Hematopoietic multipotent progenitor cell treated with erythropoietin and hydrocortisone succinate and interleukin-3 and kit ligand, for 4 days (in vitro differentiated cells): ENCODE measurements around the gene KANSL1.
"Not testable (repeated sequence)": the region's sequence is repeated elsewhere in the genome, so short reads cannot be mapped to it uniquely, and the experiment has no call there.

ENCODE experiments used
- DNase-seq: peaks from one replicate; pipeline ENCODE4 v3.0.0-alpha.2; 2015

The KANSL1 gene

GRCh38 chr17:46011711-46012505 lies 181.3 kb downstream of the KANSL1 start:
- DNase-seq, result no peak

GRCh38 chr17:46010597-46011186 lies 182.5 kb downstream of the KANSL1 start:
- no peak for DNase-seq

DNA sequence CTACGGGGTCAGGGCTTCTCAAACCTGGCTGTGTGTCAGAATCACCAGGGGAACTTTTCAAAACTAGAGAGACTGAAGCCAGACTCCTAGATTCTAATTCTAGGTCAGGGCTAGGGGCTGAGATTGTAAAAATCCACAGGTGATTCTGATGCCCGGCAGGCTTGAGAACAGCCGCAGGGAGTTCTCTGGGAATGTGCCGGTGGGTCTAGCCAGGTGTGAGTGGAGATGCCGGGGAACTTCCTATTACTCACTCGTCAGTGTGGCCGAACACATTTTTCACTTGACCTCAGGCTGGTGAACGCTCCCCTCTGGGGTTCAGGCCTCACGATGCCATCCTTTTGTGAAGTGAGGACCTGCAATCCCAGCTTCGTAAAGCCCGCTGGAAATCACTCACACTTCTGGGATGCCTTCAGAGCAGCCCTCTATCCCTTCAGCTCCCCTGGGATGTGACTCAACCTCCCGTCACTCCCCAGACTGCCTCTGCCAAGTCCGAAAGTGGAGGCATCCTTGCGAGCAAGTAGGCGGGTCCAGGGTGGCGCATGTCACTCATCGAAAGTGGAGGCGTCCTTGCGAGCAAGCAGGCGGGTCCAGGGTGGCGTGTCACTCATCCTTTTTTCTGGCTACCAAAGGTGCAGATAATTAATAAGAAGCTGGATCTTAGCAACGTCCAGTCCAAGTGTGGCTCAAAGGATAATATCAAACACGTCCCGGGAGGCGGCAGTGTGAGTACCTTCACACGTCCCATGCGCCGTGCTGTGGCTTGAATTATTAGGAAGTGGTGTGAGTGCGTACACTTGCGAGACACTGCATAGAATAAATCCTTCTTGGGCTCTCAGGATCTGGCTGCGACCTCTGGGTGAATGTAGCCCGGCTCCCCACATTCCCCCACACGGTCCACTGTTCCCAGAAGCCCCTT lies 183.3 kb downstream of the KANSL1 start:
- DNase-seq, result no peak

- no peak for DNase-seq
These were observed 184.6 kb downstream of the KANSL1 start for GRCh38 chr17:46008591-46008990.

- no peak for DNase-seq
These were observed 185.7 kb downstream of the KANSL1 start for GRCh38 chr17:46007461-46007965.

DNA sequence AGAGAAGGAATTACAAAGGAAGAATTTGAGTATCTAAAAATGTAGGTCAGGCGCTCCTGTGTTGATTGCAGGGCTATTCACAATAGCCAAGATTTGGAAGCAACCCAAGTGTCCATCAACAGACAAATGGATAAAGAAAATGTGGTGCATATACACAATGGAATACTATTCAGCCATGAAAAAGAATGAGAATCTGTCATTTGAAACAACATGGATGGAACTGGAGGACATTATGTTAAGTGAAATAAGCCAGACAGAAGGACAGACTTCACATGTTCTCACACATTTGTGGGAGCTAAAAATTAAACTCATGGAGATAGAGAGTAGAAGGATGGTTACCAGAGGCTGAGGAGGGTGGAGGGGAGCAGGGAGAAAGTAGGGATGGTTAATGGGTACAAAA lies 187.1 kb downstream of the KANSL1 start:
- not testable (repeated sequence) for DNase-seq

- no peak for DNase-seq
These were observed 189.1 kb downstream of the KANSL1 start for GRCh38 chr17:46003907-46004748.

DNA sequence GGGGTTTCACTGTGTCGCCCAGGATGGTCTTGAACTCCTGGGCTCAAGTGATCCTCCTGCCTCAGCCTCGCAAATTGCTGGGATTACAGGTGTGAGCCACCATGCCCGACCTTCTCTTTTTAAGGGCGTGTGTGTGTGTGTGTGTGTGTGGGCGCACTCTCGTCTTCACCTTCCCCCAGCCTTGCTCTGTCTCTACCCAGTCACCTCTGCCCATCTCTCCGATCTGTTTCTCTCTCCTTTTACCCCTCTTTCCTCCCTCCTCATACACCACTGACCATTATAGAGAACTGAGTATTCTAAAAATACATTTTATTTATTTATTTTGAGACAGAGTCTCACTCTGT lies 190.3 kb downstream of the KANSL1 start:
- no peak for DNase-seq

DNA sequence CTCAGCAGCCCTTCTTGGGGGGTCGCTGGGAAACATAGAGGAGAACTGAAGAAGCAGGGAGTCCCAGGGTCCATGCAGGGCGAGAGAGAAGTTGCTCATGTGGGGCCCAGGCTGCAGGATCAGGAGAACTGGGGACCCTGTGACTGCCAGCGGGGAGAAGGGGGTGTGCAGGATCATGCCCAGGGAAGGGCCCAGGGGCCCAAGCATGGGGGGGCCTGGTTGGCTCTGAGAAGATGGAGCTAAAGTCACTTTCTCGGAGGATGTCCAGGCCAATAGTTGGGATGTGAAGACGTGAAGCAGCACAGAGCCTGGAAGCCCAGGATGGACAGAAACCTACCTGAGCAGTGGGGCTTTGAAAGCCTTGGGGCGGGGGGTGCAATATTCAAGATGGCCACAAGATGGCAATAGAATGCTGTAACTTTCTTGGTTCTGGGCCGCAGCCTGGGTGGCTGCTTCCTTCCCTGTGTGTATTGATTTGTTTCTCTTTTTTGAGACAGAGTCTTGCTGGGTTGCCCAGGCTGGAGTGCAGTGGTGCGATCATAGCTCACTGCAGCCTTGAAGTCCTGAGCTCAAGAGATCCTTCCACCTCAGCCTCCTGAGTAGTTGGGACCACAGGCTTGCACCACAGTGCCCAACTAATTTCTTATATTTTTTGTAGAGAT lies 190.8 kb downstream of the KANSL1 start:
- DNase-seq, result peak; percentile 80

GRCh38 chr17:46001390-46002310 lies 191.6 kb downstream of the KANSL1 start:
- DNase-seq, result no peak

- no peak for DNase-seq
These were observed 192.5 kb downstream of the KANSL1 start for GRCh38 chr17:46000757-46001156.

DNA sequence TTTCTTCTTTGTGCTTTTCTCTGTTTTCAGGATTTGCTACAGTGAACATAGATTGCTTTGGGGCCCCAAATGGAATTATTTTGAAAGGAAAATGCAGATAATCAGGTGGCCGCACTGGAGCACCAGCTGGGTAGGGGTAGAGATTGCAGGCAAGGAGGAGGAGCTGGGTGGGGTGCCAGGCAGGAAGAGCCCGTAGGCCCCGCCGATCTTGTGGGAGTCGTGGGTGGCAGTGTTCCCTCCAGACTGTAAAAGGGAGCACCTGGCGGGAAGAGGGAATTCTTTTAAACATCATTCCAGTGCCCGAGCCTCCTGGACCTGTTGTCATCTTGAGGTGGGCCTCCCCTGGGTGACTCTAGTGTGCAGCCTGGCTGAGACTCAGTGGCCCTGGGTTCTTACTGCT lies 192.9 kb downstream of the KANSL1 start:
- no peak for DNase-seq

DNA sequence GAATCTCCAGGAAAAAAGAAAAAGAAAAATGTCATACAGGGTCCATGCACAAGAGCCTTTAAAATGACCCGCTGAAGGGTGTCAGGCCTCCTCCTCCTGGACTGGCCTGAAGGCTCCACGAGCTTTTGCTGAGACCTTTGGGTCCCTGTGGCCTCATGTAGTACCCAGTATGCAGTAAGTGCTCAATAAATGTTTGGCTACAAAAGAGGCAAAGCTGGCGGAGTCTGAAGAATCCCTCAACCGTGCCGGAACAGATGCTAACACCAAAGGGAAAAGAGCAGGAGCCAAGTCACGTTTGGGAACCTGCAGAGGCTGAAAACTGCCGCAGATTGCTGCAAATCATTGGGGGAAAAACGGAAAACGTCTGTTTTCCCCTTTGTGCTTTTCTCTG lies 193.3 kb downstream of the KANSL1 start:
- no peak for DNase-seq

DNA sequence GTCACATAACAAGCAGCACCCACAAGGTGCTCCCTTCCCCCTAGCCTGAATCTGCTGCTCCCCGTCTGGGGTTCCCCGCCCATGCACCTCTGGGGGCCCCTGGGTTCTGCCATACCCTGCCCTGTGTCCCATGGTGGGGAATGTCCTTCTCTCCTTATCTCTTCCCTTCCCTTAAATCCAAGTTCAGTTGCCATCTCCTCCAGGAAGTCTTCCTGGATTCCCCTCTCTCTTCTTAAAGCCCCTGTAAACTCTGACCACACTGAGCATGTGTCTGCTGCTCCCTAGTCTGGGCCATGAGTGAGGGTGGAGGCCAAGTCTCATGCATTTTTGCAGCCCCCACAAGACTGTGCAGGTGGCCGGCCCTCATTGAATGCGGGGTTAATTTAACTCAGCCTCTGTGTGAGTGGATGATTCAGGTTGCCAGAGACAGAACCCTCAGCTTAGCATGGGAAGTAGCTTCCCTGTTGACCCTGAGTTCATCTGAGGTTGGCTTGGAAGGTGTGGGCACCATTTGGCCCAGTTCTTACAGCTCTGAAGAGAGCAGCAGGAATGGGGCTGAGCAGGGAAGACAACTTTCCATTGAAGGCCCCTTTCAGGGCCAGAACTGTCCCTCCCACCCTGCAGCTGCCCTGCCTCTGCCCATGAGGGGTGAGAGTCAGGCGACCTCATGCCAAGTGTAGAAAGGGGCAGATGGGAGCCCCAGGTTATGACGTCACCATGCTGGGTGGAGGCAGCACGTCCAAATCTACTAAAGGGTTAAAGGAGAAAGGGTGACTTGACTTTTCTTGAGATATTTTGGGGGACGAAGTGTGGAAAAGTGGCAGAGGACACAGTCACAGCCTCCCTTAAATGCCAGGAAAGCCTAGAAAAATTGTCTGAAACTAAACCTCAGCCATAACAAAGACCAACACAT lies 194.0 kb downstream of the KANSL1 start, which contains the start of gene STH:
Gene STH (plus strand): TSS at position 264 of the 913 bp plus-strand sequence. CDS start 30 bp downstream, at position 294.
- DNase-seq, result no peak

DNA sequence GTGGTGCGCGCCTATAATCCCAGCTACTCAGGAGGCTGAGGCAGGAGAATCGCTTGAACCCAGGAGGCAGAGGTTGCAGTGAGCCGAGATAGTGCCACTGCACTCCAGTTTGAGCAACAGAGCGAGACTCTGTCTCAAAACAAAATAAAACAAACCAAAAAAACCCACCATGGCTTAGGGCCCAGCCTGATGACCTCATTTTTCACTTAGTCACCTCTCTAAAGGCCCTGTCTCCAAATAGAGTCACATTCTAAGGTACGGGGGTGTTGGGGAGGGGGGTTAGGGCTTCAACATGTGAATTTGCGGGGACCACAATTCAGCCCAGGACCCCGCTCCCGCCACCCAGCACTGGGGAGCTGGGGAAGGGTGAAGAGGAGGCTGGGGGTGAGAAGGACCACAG lies 195.6 kb downstream of the KANSL1 start:
- DNase-seq, result no peak

DNA sequence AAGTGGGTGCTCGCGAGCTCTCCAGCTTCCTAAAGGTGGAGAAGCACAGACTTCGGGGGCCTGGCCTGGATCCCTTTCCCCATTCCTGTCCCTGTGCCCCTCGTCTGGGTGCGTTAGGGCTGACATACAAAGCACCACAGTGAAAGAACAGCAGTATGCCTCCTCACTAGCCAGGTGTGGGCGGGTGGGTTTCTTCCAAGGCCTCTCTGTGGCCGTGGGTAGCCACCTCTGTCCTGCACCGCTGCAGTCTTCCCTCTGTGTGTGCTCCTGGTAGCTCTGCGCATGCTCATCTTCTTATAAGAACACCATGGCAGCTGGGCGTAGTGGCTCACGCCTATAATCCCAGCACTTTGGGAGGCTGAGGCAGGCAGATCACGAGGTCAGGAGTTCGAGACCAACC lies 196.1 kb downstream of the KANSL1 start:
- no peak for DNase-seq

- no peak for DNase-seq
These were observed 196.8 kb downstream of the KANSL1 start for GRCh38 chr17:45996282-45996937.

- DNase-seq, result no peak
These were observed 197.5 kb downstream of the KANSL1 start for GRCh38 chr17:45995627-45996270.
